Stimulated activated CD4-positive, alpha-beta T cell treated with anti-CD3 and anti-CD28 coated beads, Interleukin-1b, Interleukin-23, amount 100 ng/mL, for 48 hours (primary cell): Measurements from ENCODE around the gene RYR2.
"Not testable (repeated sequence)": the region's sequence is repeated elsewhere in the genome, so short reads cannot be mapped to it uniquely, and the experiment has no call there.

Experiments used
- DNase-seq: peaks from one replicate; pipeline ENCODE4 v3.0.0-alpha.2; 2020

RYR2 gene

DNA sequence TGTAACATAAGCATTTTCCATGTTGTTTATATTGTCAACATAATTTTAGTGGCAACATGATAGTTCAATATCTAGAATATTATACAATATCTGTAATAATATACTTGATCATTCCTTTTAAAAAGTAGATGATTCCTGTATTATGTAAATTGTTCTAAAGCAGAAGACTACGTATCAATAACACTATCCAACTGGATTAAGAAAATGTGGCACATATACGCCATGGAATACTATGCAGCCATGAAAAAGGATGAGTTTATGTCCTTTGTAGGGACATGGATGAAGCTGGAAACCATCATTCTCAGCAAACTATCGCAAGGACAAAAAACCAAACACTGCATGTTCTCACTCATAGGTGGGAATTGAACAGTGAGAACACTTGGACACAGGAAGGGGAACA is 329.5 kb downstream of the RYR2 start:
- DNase-seq: not testable (repeated sequence)

- DNase-seq: no peak
Measured at GRCh38 chr1:237383791-237384190, 341.8 kb downstream of the RYR2 start.

- DNase-seq: no peak
Measured at GRCh38 chr1:237384213-237384612, 342.2 kb downstream of the RYR2 start.

DNA sequence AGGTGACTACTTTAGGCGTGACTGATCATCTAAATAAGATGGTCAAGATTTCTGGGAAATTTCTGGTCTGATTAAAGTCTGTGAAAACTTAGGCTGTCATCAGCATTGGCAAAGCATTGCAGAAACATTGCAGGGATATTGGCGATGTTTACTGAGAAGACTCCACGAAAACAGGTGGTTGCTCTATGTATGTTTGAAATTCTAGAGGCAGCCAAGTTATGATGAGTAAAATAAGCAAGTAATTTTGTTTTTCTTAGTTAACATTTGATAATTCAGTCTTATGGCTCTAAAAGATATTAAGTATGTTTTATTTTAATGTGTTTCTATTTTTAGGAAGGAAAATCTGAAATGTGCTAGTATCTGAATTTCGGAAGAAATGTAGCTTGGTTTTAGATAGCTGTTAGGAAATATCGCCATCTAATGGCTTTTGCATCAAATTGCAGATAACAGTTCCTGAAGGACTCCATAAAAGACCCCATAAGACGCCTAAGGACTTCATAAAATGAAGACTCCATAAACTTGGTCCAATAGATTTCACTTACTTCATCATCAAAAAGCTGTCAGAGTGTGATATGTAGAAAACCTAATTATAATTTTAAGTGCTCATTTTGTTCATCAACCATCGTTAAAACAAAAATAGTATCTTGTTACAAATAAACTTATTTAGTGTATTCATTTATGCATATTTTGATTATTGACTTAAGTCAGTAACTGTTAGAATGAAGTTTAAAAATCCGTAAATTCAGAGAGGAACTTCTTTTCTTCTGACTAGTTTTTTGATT is 344.6 kb downstream of the RYR2 start:
- no peak for DNase-seq

GRCh38 chr1:237387144-237387505 is 345.1 kb downstream of the RYR2 start:
- DNase-seq: no peak

DNA sequence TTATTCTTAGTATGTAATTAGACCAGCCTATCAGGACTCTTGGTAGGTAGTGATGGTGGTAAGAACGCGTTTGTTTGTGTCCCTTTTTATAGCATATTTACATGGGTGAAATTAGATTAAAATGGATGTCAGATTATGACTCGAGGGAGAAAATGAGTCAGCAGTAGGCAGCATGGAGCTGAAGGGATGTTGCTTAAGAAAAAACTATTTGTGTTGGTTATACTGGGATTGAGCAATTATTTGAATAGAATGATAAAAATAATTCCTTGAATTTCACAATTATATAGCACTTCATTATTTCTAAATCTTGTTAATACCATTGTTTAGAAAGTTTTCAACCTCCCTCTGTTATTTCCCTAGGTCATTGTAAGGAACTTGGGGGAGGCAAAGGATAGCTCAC is 348.8 kb downstream of the RYR2 start:
- no peak for DNase-seq

- no peak for DNase-seq
Measured at GRCh38 chr1:237393632-237394031, 351.6 kb downstream of the RYR2 start.

GRCh38 chr1:237394281-237394680 is 352.3 kb downstream of the RYR2 start:
- no peak for DNase-seq

- DNase-seq: no peak
Measured at GRCh38 chr1:237396426-237396825, 354.4 kb downstream of the RYR2 start.

GRCh38 chr1:237398751-237399150 is 356.8 kb downstream of the RYR2 start:
- no peak for DNase-seq

DNA sequence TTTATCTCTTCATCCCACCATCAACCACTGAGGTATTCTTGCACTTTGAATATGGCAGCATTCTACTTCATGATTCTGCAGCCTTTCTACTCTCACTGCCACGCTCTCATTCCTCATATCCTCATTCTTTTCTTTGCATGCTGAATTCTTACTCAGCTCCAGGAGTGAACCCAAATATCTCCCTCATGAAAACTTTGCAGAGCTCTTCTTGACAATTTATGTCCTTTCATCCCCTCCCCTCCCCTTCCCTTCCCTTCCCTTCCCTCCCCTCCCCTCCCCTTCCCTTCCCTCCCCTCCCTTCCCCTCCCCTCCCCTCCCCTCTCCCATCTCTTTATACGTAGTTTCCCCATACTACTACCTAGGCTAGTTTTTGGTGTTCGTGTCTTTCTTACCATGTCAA is 363.9 kb downstream of the RYR2 start:
- DNase-seq: no peak

- peak; percentile 17 for DNase-seq
Measured at GRCh38 chr1:237411621-237412020, 369.6 kb downstream of the RYR2 start.

DNA sequence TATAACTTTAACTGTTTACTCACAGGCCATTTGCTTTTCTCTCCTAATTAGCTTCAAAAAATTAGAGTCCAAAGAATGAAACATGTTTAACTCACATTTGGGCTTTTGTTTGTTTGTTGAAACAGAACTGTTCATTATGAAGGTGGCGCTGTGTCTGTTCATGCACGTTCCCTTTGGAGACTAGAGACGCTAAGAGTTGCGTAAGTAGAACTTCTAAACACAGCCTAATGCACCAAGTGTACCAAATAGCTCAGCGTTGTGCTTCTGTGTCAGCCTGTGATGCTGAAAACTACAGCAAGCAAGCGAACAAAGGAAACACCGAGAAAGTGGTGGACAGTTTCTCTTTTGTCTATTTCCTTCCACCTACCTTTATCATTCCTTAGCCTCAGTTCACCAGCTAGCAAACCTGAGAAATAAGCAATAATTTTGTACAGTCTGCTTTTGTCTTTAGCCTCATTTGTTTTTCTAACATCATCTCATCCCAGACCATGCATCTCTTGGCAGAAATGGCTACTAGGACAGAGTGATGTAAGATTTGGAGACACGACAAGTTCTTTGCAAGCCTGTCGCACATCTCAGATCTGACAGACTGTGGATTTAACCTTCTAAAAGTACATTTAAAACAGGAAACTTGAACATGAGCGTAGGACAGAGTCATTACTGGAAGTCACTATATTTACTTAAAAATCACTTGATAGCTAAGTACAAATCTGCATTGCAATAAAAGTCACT is 375.1 kb downstream of the RYR2 start:
- DNase-seq: no peak

- DNase-seq: no peak
Measured at GRCh38 chr1:237428809-237429208, 386.8 kb downstream of the RYR2 start.

DNA sequence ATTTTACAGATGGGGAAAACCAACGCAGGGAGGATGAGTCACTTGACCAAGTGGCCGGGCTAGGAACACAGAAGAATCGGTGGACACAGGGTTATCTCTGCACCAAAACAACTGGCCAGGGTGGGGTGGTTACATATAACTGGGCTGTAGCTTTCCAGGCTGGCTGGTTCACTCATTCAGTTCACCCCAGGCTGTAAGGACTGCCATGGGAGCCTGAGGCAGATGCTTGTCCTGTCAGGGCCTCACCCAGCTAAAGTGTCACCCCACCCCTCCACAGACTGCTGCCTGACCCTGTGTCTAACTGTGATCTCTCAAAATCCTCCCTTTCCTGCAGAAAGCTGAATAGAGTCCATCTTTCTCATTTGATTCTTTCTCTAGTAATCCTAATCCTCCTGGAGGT is 387.3 kb downstream of the RYR2 start:
- no peak for DNase-seq

GRCh38 chr1:237431448-237431847 is 389.5 kb downstream of the RYR2 start:
- DNase-seq: no peak

GRCh38 chr1:237440346-237440745 is 398.4 kb downstream of the RYR2 start:
- DNase-seq: no peak

- DNase-seq: no peak
Measured at GRCh38 chr1:237444120-237444790, 402.3 kb downstream of the RYR2 start.

GRCh38 chr1:237448042-237448441 is 406.1 kb downstream of the RYR2 start:
- no peak for DNase-seq

DNA sequence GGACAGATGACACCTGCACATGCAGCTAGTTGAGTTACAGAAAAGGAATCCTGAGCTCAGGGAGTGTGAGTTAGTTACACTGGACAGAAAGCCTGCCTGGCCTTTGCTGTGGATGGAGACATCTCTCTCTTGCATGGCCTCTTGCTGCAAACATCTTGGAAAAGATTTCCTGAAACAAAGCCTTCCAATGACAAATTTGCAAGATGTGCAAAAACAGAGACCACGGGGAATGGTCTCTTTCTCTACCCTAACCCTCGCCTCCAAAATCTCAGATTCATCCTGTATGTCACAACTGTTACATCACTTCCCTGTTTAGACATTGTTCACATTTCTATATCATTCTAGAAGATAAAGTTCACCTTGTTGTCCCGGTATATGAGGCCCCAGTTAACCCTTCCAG is 415.6 kb downstream of the RYR2 start:
- DNase-seq: no peak

DNA sequence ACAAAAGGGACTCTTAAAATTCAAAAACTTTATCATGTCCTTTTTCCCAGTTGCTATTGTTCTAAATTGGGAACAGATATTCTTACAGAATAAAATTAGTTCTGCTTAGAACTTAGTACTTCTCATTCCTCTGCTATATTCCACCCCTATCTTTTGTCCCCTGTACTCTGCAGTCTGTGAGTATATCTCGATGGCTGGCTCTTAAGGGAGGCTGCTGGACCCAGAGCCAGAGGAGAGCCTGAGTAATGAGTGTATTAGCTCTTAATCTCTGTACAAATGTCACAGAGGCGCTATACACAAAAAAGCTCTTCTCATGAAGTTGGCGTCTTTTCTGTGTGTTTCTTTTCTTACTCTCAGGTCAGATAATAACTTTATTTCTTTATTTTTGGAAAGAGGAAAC is 425.3 kb downstream of the RYR2 start:
- DNase-seq: no peak

- DNase-seq: no peak
Measured at GRCh38 chr1:237470712-237471338, 428.8 kb downstream of the RYR2 start.

- no peak for DNase-seq
Measured at GRCh38 chr1:237471377-237471776, 429.4 kb downstream of the RYR2 start.

GRCh38 chr1:237471956-237472355 is 430.0 kb downstream of the RYR2 start:
- no peak for DNase-seq
